Suprapubic skin (tissue), 3 donors: ENCODE measurements around the gene KCTD19.

Experiments
- EP300 ChIP-seq: sonication (generic); formaldehyde crosslinking; IDR thresholded peaks from one replicate; pipeline ENCODE4 v1.6.1; 2017; ENCODE audit warnings: antibody characterized with exemption
- POLR2A ChIP-seq, 2 donors: fragments of 450-650 bp; IDR thresholded peaks; one replicate each; pipeline ENCODE4 v1.6.1; 2017; ENCODE audit warnings: antibody characterized with exemption in 2 of 2, mild to moderate bottlenecking in 2 of 2, moderate library complexity in 2 of 2
- TF ChIP-seq, protein P1 (sequence below), 2 donors: fragments of 200-600 bp in 1 of 2; fragments of 450-650 bp in 1 of 2; sonication (generic) in 1 of 2; IDR thresholded peaks; one replicate each; pipeline ENCODE4 v1.5.1; 2016 to 2019; ENCODE audit warnings: antibody characterized with exemption in 2 of 2, mild to moderate bottlenecking in 1 of 2, moderate library complexity in 1 of 2

DNA sequence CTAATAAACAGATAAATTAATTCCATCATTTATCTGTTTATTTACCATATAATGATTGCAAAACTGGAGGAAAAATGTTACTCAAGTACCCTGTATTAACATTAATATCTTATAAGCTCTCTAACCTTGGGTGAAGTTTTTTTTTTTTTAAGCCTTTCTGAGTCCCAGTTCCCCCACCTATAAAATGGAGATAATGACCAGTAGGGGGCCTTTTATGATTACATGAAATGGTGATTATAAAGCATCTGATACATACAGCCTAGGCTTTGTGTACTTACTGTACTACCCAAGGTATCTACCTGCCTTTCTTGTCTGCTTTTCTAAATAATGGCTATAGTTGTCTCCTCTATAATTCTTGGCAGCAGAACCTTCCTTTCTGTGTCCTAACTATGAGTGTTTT, 22.6 kb upstream of the KCTD19 start:
- TF ChIP-seq, protein P1, sequence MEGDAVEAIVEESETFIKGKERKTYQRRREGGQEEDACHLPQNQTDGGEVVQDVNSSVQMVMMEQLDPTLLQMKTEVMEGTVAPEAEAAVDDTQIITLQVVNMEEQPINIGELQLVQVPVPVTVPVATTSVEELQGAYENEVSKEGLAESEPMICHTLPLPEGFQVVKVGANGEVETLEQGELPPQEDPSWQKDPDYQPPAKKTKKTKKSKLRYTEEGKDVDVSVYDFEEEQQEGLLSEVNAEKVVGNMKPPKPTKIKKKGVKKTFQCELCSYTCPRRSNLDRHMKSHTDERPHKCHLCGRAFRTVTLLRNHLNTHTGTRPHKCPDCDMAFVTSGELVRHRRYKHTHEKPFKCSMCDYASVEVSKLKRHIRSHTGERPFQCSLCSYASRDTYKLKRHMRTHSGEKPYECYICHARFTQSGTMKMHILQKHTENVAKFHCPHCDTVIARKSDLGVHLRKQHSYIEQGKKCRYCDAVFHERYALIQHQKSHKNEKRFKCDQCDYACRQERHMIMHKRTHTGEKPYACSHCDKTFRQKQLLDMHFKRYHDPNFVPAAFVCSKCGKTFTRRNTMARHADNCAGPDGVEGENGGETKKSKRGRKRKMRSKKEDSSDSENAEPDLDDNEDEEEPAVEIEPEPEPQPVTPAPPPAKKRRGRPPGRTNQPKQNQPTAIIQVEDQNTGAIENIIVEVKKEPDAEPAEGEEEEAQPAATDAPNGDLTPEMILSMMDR (IDR thresholded peaks at IDR 0.05): no peak
- TF ChIP-seq EP300: no peak
- TF ChIP-seq POLR2A (IDR thresholded peaks at IDR 0.05): no peak
